OCI-M2 (cell line): Measurements from ENCODE around the gene C1orf56.
A peak's percentile ranks its signal among the peaks of the same experiment; 100 is the strongest.
"Not testable (repeated sequence)": the region's sequence is repeated elsewhere in the genome, so short reads cannot be mapped to it uniquely, and the experiment has no call there.

Source experiments
- DNase-seq: peaks from one replicate; lab custom pipeline; 2025; ENCODE audit not compliant: unreplicated experiment; lab: John Stamatoyannopoulos, UW

C1orf56 gene

GRCh38 chr1:151060657-151061421, 13.3 kb downstream of the C1orf56 start:
- no peak for DNase-seq

- DNase-seq, result no peak
These were observed 14.2 kb downstream of the C1orf56 start for GRCh38 chr1:151061704-151062103.

DNA sequence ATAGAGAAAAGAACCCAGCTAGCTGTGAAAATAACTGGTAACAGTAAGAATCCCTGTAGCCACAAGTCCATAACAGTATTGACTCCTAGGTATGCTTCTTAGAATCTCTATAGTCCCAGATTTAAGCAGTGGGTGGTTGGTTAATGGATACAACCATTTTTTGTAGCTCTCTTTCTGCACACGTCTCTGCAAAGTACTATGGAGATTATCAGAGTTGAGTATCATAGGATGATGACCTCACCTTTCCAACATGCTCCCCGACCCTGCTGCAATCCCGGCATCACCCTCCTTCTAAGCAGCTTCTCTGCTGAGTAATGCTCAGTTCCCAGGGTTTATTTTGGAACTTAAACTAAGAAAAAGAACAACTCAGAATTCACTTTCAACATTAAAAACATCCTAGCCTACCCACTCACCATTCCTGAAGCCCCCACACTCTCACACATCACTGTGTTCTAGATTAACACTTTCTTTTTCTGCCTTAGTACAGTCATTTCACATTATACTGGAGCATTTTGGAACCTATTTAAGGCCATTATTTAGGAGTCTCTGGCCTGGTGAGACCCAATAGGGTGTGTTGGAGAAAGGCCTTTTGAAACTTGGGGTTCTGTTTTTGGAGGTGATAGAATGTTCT, 15.3 kb downstream of the C1orf56 start:
- DNase-seq, result no peak

GRCh38 chr1:151065089-151065645, 17.6 kb downstream of the C1orf56 start:
- no peak for DNase-seq

GRCh38 chr1:151067185-151067584, 19.6 kb downstream of the C1orf56 start:
- DNase-seq, result no peak

DNA sequence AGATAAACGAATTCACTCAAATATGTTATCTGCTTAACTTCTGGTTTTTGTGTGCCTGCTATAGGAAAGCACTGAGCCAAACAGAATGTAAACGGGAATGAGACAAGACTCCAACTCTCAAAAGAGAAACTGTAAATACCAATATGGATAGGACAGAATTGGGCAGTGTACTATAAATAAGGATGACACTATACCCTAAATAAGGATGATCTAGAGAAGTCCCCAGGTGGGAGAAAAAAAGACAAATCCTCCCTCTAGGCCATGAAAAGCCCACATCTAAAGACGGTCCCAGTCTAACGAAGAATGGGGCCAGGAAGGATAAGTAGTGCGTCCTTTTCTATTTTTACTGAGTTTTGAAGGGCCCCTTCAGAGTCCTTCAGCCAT, 21.5 kb downstream of the C1orf56 start:
- DNase-seq, result no peak

DNA sequence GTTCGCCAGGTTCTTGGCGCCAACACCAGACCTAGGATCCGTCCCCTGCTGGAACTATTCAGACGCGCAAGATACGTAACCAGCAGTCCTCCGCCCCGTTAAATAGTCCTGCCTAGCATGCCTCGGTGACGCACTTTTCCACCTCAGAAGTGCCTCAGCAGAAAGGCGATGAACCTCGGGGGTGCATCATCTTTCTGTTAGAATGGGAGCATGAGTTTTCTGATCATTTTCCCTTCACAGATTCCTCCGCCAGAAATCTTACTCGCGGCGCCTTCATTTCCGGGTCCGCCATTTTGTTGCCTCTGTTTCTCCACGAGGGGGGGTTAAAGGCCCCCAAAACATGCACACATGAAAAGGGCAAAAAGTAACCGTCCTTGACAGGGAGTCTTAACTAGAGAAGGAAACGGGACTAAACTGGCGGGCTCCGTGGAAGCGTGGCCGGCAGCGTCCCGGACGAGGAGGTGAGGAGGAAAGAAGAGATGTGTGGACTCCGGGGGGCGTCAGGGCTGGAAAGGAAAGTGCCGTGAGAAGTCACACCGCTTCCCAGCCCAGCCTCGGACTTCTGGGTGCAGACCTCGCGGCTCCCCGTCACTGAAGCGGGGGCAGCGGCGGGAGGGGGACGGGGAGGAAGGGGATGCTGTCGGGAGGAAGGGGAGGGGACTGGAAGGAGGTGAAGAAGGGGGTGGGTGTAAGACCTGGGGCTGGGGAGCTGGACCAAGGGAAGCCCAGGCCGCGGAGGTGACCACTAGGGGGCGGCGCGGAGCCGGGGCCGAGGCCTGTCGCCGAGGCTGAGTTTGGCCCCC, 23.1 kb downstream of the C1orf56 start, which contains the start of gene GABPB2:
Gene GABPB2 (plus strand): TSS at position 288 of the 803 bp plus-strand sequence. CDS start 17,429 bp downstream, outside the sequence.
- DNase-seq, result peak; percentile 30

DNA sequence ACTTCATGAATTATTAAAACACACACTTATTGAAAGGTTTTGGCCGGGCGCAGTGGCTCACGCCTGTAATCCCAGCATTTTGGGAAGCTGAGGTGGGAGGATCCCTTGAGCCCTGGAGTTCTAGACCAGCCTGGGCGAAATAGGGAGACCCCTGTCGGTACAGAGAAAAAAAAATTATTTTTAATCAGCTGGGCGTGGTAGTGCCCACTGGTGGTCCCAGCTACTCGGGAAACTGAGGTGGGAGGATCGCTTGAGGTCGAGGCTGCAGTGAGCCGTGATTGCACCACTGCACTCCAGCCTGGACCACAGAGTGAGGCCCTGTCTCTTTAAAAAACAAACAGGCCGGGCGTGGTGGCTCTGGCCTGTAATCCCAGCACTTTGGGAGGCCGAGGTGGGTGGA, 24.7 kb downstream of the C1orf56 start:
- no peak for DNase-seq

DNA sequence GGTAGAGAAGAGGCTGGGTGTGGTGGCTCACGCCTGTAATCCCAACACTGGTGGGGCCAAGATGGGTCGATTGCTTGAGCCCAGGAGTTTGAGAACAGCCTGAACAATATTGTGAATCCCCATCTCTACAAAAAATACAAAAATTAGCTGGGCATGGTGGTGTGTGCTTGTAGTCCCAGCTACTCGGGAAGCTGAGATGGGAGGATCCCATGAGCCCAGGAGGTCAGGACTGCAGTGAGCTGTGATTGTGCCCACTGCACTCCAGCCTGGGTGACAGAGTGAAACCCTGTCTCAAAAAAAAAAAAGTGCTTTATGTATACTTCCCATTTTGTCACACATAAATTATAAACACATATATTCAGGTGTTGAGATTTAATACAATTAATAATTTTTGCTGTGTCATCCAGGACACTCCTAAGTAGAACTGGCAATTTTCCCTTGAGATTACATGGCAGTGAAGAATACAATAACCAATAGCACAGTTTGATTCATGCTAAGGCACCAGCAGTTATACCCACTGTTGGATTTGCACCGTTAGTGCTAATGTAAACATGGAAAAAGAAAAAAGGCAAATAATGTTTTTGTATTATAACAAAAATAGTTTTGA, 38.5 kb downstream of the C1orf56 start:
- DNase-seq, result no peak

- not testable (repeated sequence) for DNase-seq
These were observed 49.9 kb downstream of the C1orf56 start for GRCh38 chr1:151097426-151097825.

- DNase-seq, result no peak
These were observed 50.6 kb downstream of the C1orf56 start for GRCh38 chr1:151098126-151098525.
